HCT116 (cell line): Measurements from ENCODE around the gene MANBA. TPM values are rescaled to one million over a fixed set of nuclear protein-coding genes. Genes with fewer than 3 reads are reported as not detected.

Source experiments
- ATAC-seq: fragments of 200-7000 bp; cut with Tn5 transposase; 2 replicates; pipeline ENCODE4 v1.9.1; 2020; ENCODE audit warnings: mild to moderate bottlenecking, moderate library complexity
- BruUV-seq: library from RNA; stranded (reverse); fragments of 400-500 nt; replicated peaks from 2 replicates; lab custom pipeline; 2021; lab: Mats Ljungman, UMichigan
- CTCF ChIA-PET: fragments of 300-600 bp; sonication (Branson Sonifier 250); formaldehyde crosslinking; loops from one replicate; lab custom pipeline; 2021; ENCODE audit warnings: antibody characterized with exemption; lab: Charles Lee
- POLR2A ChIA-PET: fragments of 300-600, 350-600 bp; sonication (Branson Sonifier 250); formaldehyde crosslinking; loops from one replicate; lab custom pipeline; 2021; ENCODE audit warnings: antibody characterized with exemption; lab: Charles Lee
- RAD21 ChIA-PET, 2 experiments: fragments of 300-600 bp; sonication (Branson Sonifier 250); formaldehyde crosslinking; loops; one replicate each; lab custom pipeline; 2023; ENCODE audit warnings: low total read pairs in 2 of 2; ENCODE audit not compliant: uncharacterized antibody in 2 of 2, unreplicated experiment in 2 of 2, low non-redundant PET in 1 of 2; lab: Charles Lee
- DNase-seq: peaks from one replicate; pipeline ENCODE4 v3.0.0-alpha.2; 2010; ENCODE audit warnings: low read depth, low spot score
- H2AFZ ChIP-seq: fragments of 200-600 bp; shearing (Covaris generic), sonication (generic); 2 replicates; pipeline ENCODE4 v1.6.1; 2017; ENCODE audit warnings: low read depth, mixed run types, mixed read lengths, antibody characterized with exemption, low read length; ENCODE audit not compliant: poor library complexity, severe bottlenecking
- H3K27ac ChIP-seq: 2 replicates; pipeline ENCODE4 v1.5.1; 2012; ENCODE audit warnings: low read depth, low read length
- H3K27me3 ChIP-seq: fragments of 200-600 bp; sonication (generic); 2 replicates; pipeline ENCODE4 v1.6.1; 2016; ENCODE audit warnings: mixed run types, low read length, mixed read lengths; ENCODE audit not compliant: insufficient read depth
- H3K36me3 ChIP-seq, 2 experiments: fragments of 200-500 bp in 1 of 2; fragments of 200-600 bp in 1 of 2; sonication (Bioruptor generic) in 1 of 2; sonication (generic) in 1 of 2; 2 replicates each; pipeline versions ENCODE4 v1.5.1 to v1.6.1; 2014 to 2016; ENCODE audit warnings: low read length in 2 of 2, inconsistent platforms in 1 of 2, mixed read lengths in 1 of 2, mixed run types in 1 of 2; ENCODE audit not compliant: insufficient read depth in 2 of 2, control insufficient read depth in 1 of 2
- H3K4me1 ChIP-seq, 2 experiments: fragments of 200-600 bp in 1 of 2; sonication (generic) in 1 of 2; 2 replicates each; pipeline versions ENCODE4 v1.5.1 to v1.6.1; 2012 to 2017; ENCODE audit warnings: low read length in 2 of 2, inconsistent platforms in 1 of 2, mild to moderate bottlenecking in 1 of 2, mixed read lengths in 1 of 2, mixed run types in 1 of 2, moderate library complexity in 1 of 2; ENCODE audit not compliant: insufficient read depth in 2 of 2, control insufficient read depth in 1 of 2
- H3K4me2 ChIP-seq: fragments of 200-600 bp; sonication (generic); 2 replicates; pipeline ENCODE4 v1.6.1; 2017; ENCODE audit warnings: mixed run types, low read length, mixed read lengths
- H3K4me3 ChIP-seq, 2 experiments: fragments of 200-600 bp in 1 of 2; sonication (generic) in 1 of 2; replicated peaks in 1 of 2; 2 replicates each; pipeline ENCODE4 v1.5.1; 2011 to 2016; ENCODE audit warnings: low read length in 2 of 2, control low read depth in 1 of 2, low read depth in 1 of 2, mild to moderate bottlenecking in 1 of 2, mixed read lengths in 1 of 2, mixed run types in 1 of 2
- H3K79me2 ChIP-seq: fragments of 200-600 bp; sonication (generic); 2 replicates; pipeline ENCODE4 v1.6.1; 2017; ENCODE audit warnings: mild to moderate bottlenecking, mixed run types, low read length, moderate library complexity, mixed read lengths; ENCODE audit not compliant: insufficient read depth
- H3K9ac ChIP-seq: fragments of 200-600 bp; sonication (generic); 2 replicates; pipeline ENCODE4 v1.6.1; 2016; ENCODE audit warnings: low read length, mixed read lengths
- H3K9me2 ChIP-seq: fragments of 200-600 bp; sonication (generic), shearing (Covaris generic); 2 replicates; pipeline ENCODE4 v1.6.1; 2017; ENCODE audit warnings: mixed run types, mild to moderate bottlenecking, moderate library complexity; ENCODE audit not compliant: insufficient read depth
- H3K9me3 ChIP-seq, 2 experiments: fragments of 200-500 bp in 1 of 2; fragments of 200-600 bp in 1 of 2; sonication (Bioruptor generic) in 1 of 2; sonication (generic) in 1 of 2; 2 replicates each; pipeline ENCODE4 v1.6.1; 2014 to 2017; ENCODE audit warnings: low read length in 2 of 2, mixed read lengths in 2 of 2, inconsistent platforms in 1 of 2, low read depth in 1 of 2, mild to moderate bottlenecking in 1 of 2, mixed run types in 1 of 2, moderate library complexity in 1 of 2; ENCODE audit not compliant: control insufficient read depth in 1 of 2, insufficient read depth in 1 of 2
- H4K20me1 ChIP-seq: fragments of 200-600 bp; sonication (generic), shearing (Covaris generic); 2 replicates; pipeline ENCODE4 v1.6.1; 2017; ENCODE audit warnings: mixed run types, mild to moderate bottlenecking, moderate library complexity; ENCODE audit not compliant: insufficient read depth
- CBX3 ChIP-seq: IDR thresholded peaks from 2 replicates; pipeline ENCODE4 v1.6.1; 2012; ENCODE audit warnings: low read depth
- CEBPB ChIP-seq: IDR thresholded peaks from 2 replicates; pipeline ENCODE4 v1.6.1; 2012; ENCODE audit warnings: low read depth
- CTCF ChIP-seq, 3 experiments: fragments of 200-600 bp in 1 of 3; sonication (generic) in 1 of 3; IDR thresholded peaks in 2 of 3; conservative IDR thresholded peaks in 1 of 3; 2 replicates each; pipeline ENCODE4 v1.5.1; 2012 to 2017; ENCODE audit warnings: low read depth in 2 of 3, low read length in 2 of 3, antibody characterized with exemption in 1 of 3, borderline replicate concordance in 1 of 3, control low read depth in 1 of 3, mild to moderate bottlenecking in 1 of 3, mixed read lengths in 1 of 3, mixed run types in 1 of 3, moderate library complexity in 1 of 3; ENCODE audit not compliant: insufficient read depth in 1 of 3
- EGR1 ChIP-seq: IDR thresholded peaks from 2 replicates; pipeline ENCODE4 v1.6.1; 2012; ENCODE audit warnings: low read depth
- EZH2phosphoT487 ChIP-seq: fragments of 200-600 bp; IDR thresholded peaks from 2 replicates; pipeline ENCODE4 v1.6.1; 2018; ENCODE audit warnings: antibody characterized with exemption, borderline replicate concordance
- FOSL1 ChIP-seq: IDR thresholded peaks from 2 replicates; pipeline ENCODE4 v1.6.1; 2012; ENCODE audit warnings: low read depth
- JUND ChIP-seq: IDR thresholded peaks from 2 replicates; pipeline ENCODE4 v1.6.1; 2012
- MAX ChIP-seq: IDR thresholded peaks from 2 replicates; pipeline ENCODE4 v1.6.1; 2012
- RAD21 ChIP-seq: IDR thresholded peaks from 2 replicates; pipeline ENCODE4 v1.6.1; 2012; ENCODE audit warnings: low read depth, mild to moderate bottlenecking
- REST ChIP-seq: IDR thresholded peaks from 2 replicates; pipeline ENCODE4 v1.6.1; 2012; ENCODE audit warnings: low read depth
- SIN3A ChIP-seq: IDR thresholded peaks from 2 replicates; pipeline ENCODE4 v1.6.1; 2012; ENCODE audit warnings: low read depth
- SP1 ChIP-seq: IDR thresholded peaks from 2 replicates; pipeline ENCODE4 v1.6.1; 2012; ENCODE audit warnings: low read depth
- SRF ChIP-seq: IDR thresholded peaks from 2 replicates; pipeline ENCODE4 v1.6.1; 2012; ENCODE audit warnings: low read depth
- YY1 ChIP-seq: IDR thresholded peaks from 2 replicates; pipeline ENCODE4 v1.6.1; 2011; ENCODE audit warnings: low read length, low read depth, moderate library complexity, mild to moderate bottlenecking; ENCODE audit not compliant: insufficient replicate concordance; ENCODE audit errors: extremely low read depth
- ZBTB33 ChIP-seq: IDR thresholded peaks from 2 replicates; pipeline ENCODE4 v1.6.1; 2011; ENCODE audit warnings: mild to moderate bottlenecking, low read length, moderate library complexity; ENCODE audit not compliant: insufficient replicate concordance; ENCODE audit errors: extremely low read depth
- ZNF274 ChIP-seq: fragments of 200-500 bp; sonication (Bioruptor generic); IDR thresholded peaks from 2 replicates; pipeline ENCODE4 v1.6.1; 2014; ENCODE audit warnings: mild to moderate bottlenecking, low read depth, low read length, inconsistent platforms
- intact Hi-C: fragments of 100-400 bp; cut with micrococcal nuclease; formaldehyde crosslinking; loops from 2 replicates; pipeline ENCODE4 v1.10.0; 2022
- total RNA-seq: library from RNA; stranded (reverse); gene quantifications from one replicate; pipeline ENCODE4 v1.2.1, GENCODE V29; 2021; ENCODE audit not compliant: unreplicated experiment

MANBA gene
- total RNA-seq, 1 experiment from 2014 or later: 21.3 TPM

- Histone ChIP-seq H3K9me2 (no peaks in the 10 kb centered on the region), H3K9me3 (no peaks in the 10 kb centered on the region), H3K36me3 (peaks cover 11 to 14% of the 10 kb centered on the region in 2 experiments), H3K27me3 (no peaks in the 10 kb centered on the region)
- RAD21 ChIA-PET: no interaction called here
- POLR2A ChIA-PET: no interaction called here
- TF ChIP-seq SP1: no peak
- no peak for TF ChIP-seq RAD21
- no peak for TF ChIP-seq MAX
- TF ChIP-seq ZNF274: no peak
- no peak for TF ChIP-seq CTCF (IDR thresholded peaks at IDR 0.05 in 2 of 3, conservative IDR thresholded peaks at IDR 0.05 in 1 of 3; ENCODE audit: borderline replicate concordance in 1 of 3, insufficient read depth in 1 of 3, low read depth in 2 of 3, low read length in 2 of 3)
- no peak for TF ChIP-seq SRF
- no peak for TF ChIP-seq CEBPB
- TF ChIP-seq EZH2phosphoT487: no peak
- TF ChIP-seq SIN3A: no peak
- no peak for TF ChIP-seq FOSL1
- no peak for TF ChIP-seq EGR1
- no peak for TF ChIP-seq REST
- no peak for TF ChIP-seq JUND
- TF ChIP-seq CBX3: no peak
- no peak for TF ChIP-seq YY1
- TF ChIP-seq ZBTB33: no peak
- TF ChIP-seq, all 23 proteins: peak for 0
- Histone ChIP-seq H3K27ac (no peak overlapping the region), H3K79me2 (no peaks in the 10 kb centered on the region), H3K4me2 (no peak overlapping the region), H4K20me1 (no peaks in the 10 kb centered on the region), H3K9ac (no peak overlapping the region), H3K4me1 (no peaks in the 10 kb centered on the region), H2AFZ (no peak overlapping the region), H3K4me3 (no peak overlapping the region)
- ATAC-seq (no peak), DNase-seq (no peak)
- CTCF ChIA-PET: no interaction called here
- intact Hi-C loops: no loop called here
- no TSS peak for BruUV-seq
Observed at GRCh38 chr4:102608190-102608589, 152.6 kb downstream of the MANBA start.
